GM12878 (cell line): Measurements from ENCODE around the gene ERI2. TPM values are rescaled to one million over a fixed set of nuclear protein-coding genes. Genes with fewer than 3 reads are reported as not detected.

Experiments used
- ATAC-seq: fragments of 200-7000 bp; cut with Tn5 transposase; 3 replicates; pipeline ENCODE4 v1.9.1; 2020; ENCODE audit warnings: mild to moderate bottlenecking, moderate library complexity
- BruUV-seq: library from RNA; stranded (reverse); fragments of 400-500 nt; replicated peaks from 2 replicates; lab custom pipeline; 2021; lab: Mats Ljungman, UMichigan
- CTCF ChIA-PET: fragments of 300-600 bp; sonication (Branson Sonifier 250); formaldehyde crosslinking; extraction: SDS; loops from one replicate; lab custom pipeline; 2021; ENCODE audit warnings: inconsistent platforms; lab: Yijun Ruan, JAX
- POLR2A ChIA-PET: fragments of 350-600 bp; formaldehyde crosslinking; extraction: SDS; loops from one replicate; lab custom pipeline; 2021; ENCODE audit warnings: inconsistent platforms; lab: Charles Lee
- RAD21 ChIA-PET: fragments of 300-600 bp; sonication (Branson Sonifier 250); formaldehyde crosslinking; loops from one replicate; lab custom pipeline; 2023; ENCODE audit warnings: antibody characterized with exemption; ENCODE audit not compliant: unreplicated experiment; lab: Charles Lee
- SMC1A ChIA-PET: fragments of 300-600 bp; sonication (Branson Sonifier 250); formaldehyde crosslinking; loops from one replicate; lab custom pipeline; 2023; ENCODE audit not compliant: unreplicated experiment, uncharacterized antibody; lab: Charles Lee
- DNase-seq: peaks from one replicate; pipeline ENCODE4 v3.0.0-alpha.2; 2011; ENCODE audit warnings: low read depth, low spot score
- FAIRE-seq: peaks from 3 replicates; lab custom pipeline; 2011; peaks lifted over from hg19 to GRCh38; lab: Jason Lieb, UNC
- H2AFZ ChIP-seq: 2 replicates; pipeline ENCODE4 v1.6.0; 2011; ENCODE audit warnings: low read depth, low read length, control low read depth; ENCODE audit not compliant: control insufficient read depth
- H3K27ac ChIP-seq: 2 replicates; pipeline ENCODE4 v1.5.1; 2011; ENCODE audit warnings: control low read depth; ENCODE audit not compliant: control insufficient read depth, insufficient read depth
- H3K27me3 ChIP-seq, 2 experiments: replicated peaks in 1 of 2; 2 replicates each; pipeline versions ENCODE4 v1.6.0 to v1.6.1; 2011; ENCODE audit warnings: low read length in 1 of 2; ENCODE audit not compliant: control insufficient read depth in 2 of 2, insufficient read depth in 2 of 2
- H3K36me3 ChIP-seq, 2 experiments: 2 replicates each; pipeline ENCODE4 v1.5.1; 2011; ENCODE audit warnings: low read length in 1 of 2; ENCODE audit not compliant: control insufficient read depth in 2 of 2, insufficient read depth in 2 of 2
- H3K4me1 ChIP-seq: 2 replicates; pipeline ENCODE4 v1.6.1; 2011; ENCODE audit warnings: mild to moderate bottlenecking, low read length, moderate library complexity, mixed read lengths; ENCODE audit not compliant: control insufficient read depth, insufficient read depth
- H3K4me2 ChIP-seq: 2 replicates; pipeline ENCODE4 v1.6.0; 2011; ENCODE audit warnings: control low read depth; ENCODE audit not compliant: control insufficient read depth, insufficient read depth
- H3K4me3 ChIP-seq: fragments of 200-600 bp; sonication (generic); 2 replicates; pipeline ENCODE4 v1.5.1; 2016
- H3K79me2 ChIP-seq: 2 replicates; pipeline ENCODE4 v1.6.0; 2011; ENCODE audit warnings: low read length; ENCODE audit not compliant: control insufficient read depth, insufficient read depth
- H3K9ac ChIP-seq: 2 replicates; pipeline ENCODE4 v1.8.0; 2011; ENCODE audit warnings: low read length, control low read depth, mixed read lengths; ENCODE audit not compliant: control insufficient read depth, insufficient read depth
- H3K9me3 ChIP-seq: replicated peaks from 3 replicates; pipeline ENCODE4 v1.5.1; 2011; ENCODE audit warnings: mild to moderate bottlenecking, low read length; ENCODE audit not compliant: control insufficient read depth, insufficient read depth
- H4K20me1 ChIP-seq: 2 replicates; pipeline ENCODE4 v1.6.0; 2011; ENCODE audit not compliant: control insufficient read depth, insufficient read depth
- E4F1 ChIP-seq: fragments of 450-650 bp; IDR thresholded peaks from 2 replicates; pipeline ENCODE4 v1.6.1; 2018; ENCODE audit warnings: borderline replicate concordance, mild to moderate bottlenecking; ENCODE audit not compliant: partially characterized antibody
- EP300 ChIP-seq, 2 experiments: fragments of 150-350 bp in 1 of 2; IDR thresholded peaks; 2 replicates each; pipeline ENCODE4 v1.6.1; 2011 to 2012; ENCODE audit warnings: low read depth in 2 of 2, low read length in 2 of 2, borderline replicate concordance in 1 of 2, improper control_type of control experiment in 1 of 2, inconsistent platforms in 1 of 2; ENCODE audit not compliant: control insufficient read depth in 1 of 2
- EZH2 ChIP-seq: IDR thresholded peaks from 2 replicates; pipeline ENCODE4 v1.6.1; 2012; ENCODE audit warnings: low read depth, mild to moderate bottlenecking, control low read depth, inconsistent platforms, low read length, borderline replicate concordance; ENCODE audit not compliant: control insufficient read depth
- FOXM1 ChIP-seq: IDR thresholded peaks from 2 replicates; pipeline ENCODE4 v1.6.1; 2012; ENCODE audit warnings: low read depth, mild to moderate bottlenecking, inconsistent platforms, low read length, moderate library complexity
- GATAD2B ChIP-seq: fragments of 450-650 bp; conservative IDR thresholded peaks from 2 replicates; pipeline ENCODE4 v1.6.1; 2017; ENCODE audit warnings: low read depth, mild to moderate bottlenecking, moderate library complexity
- JUND ChIP-seq: IDR thresholded peaks from 2 replicates; pipeline ENCODE4 v1.6.1; 2012; ENCODE audit warnings: low read depth, mild to moderate bottlenecking, low read length, improper control_type of control experiment, moderate library complexity
- MTA3 ChIP-seq: IDR thresholded peaks from 2 replicates; pipeline ENCODE4 v1.6.1; 2012; ENCODE audit warnings: low read length, inconsistent platforms, borderline replicate concordance
- NR2C1 ChIP-seq: fragments of 450-650 bp; IDR thresholded peaks from 2 replicates; pipeline ENCODE4 v1.6.1; 2017; ENCODE audit warnings: antibody characterized with exemption, mild to moderate bottlenecking, moderate library complexity
- RBBP5 ChIP-seq: fragments of 200-600 bp; sonication (generic); conservative IDR thresholded peaks from 2 replicates; pipeline ENCODE4 v1.6.1; 2016
- RELA ChIP-seq: fragments of 450-650 bp; IDR thresholded peaks from 2 replicates; pipeline ENCODE4 v1.8.0; 2014; ENCODE audit warnings: borderline replicate concordance; ENCODE audit not compliant: partially characterized antibody
- RUNX3 ChIP-seq: IDR thresholded peaks from 2 replicates; pipeline ENCODE4 v1.6.1; 2012; ENCODE audit warnings: low read length, inconsistent platforms
- SMAD5 ChIP-seq: IDR thresholded peaks from 2 replicates; pipeline ENCODE4 v1.6.1; 2016; ENCODE audit warnings: antibody characterized with exemption, low read depth
- SREBF1 ChIP-seq: IDR thresholded peaks from 2 replicates; pipeline ENCODE4 v1.6.1; 2012; ENCODE audit warnings: mild to moderate bottlenecking, low read length
- TARDBP ChIP-seq: IDR thresholded peaks from 2 replicates; pipeline ENCODE4 v1.6.1; 2016; ENCODE audit warnings: borderline replicate concordance
- WGBS: methylation state at CpG from one replicate; pipeline ENCODE4 v1.1.6; 2016; ENCODE audit warnings: low lambda C conversion rate; ENCODE audit not compliant: insufficient replicate concordance, insufficient coverage; ENCODE audit errors: missing lambda C conversion rate; 5-methylcytosine and 5-hydroxymethylcytosine counted together
- in situ Hi-C: fragments of 300-500 bp; cut with MboI; formaldehyde crosslinking; loops from 9 replicates; pipeline ENCODE4 v1.14.3; 2018; ENCODE audit warnings: mixed read lengths
- intact Hi-C: fragments of 100-400 bp; cut with micrococcal nuclease; formaldehyde crosslinking; loops from one replicate; pipeline ENCODE4 v1.14.2; 2022; ENCODE audit not compliant: unreplicated experiment
- polyA plus RNA-seq, 11 experiments: library from polyadenylated mRNA; depleted of rRNA in 4 of 11; unstranded in 6 of 11; stranded (reverse) in 5 of 11; fragments of >200 nt; fragmentation: Nextera tagmentation in 4 of 11; fragmentation: Illumina TruSeq in 1 of 11; extraction: Ambion mirVana in 4 of 11; extraction: Trizol in 1 of 11; gene quantifications; 1 replicate in 1 of 11; 2 replicates in 10 of 11; pipeline versions ENCODE4 v1.2.1 to v1.2.3, GENCODE V29; 2011 to 2016; ENCODE audit warnings: inconsistent platforms in 2 of 11, missing spikeins in 2 of 11, low read depth in 1 of 11
- total RNA-seq, 4 experiments: library from RNA; depleted of rRNA in 3 of 4; stranded (reverse); fragments of >200 nt in 3 of 4; fragmentation: Illumina TruSeq in 1 of 4; extraction: Trizol in 1 of 4; gene quantifications; 2 replicates each; pipeline versions ENCODE4 v1.2.1 to v1.2.3, GENCODE V29; 2013 to 2021
- TF ChIP-seq, protein P1 (sequence below): fragments of 450-650 bp; IDR thresholded peaks from 2 replicates; pipeline ENCODE4 v1.6.1; 2017; ENCODE audit warnings: mild to moderate bottlenecking, moderate library complexity

The ERI2 gene
- total and polyA plus RNA-seq, 10 of the 15 experiments (the other 5 are each of a cell fraction or from before 2014, with no cell fraction given), result 7.7 to 35.5 (median 19.2) TPM

DNA sequence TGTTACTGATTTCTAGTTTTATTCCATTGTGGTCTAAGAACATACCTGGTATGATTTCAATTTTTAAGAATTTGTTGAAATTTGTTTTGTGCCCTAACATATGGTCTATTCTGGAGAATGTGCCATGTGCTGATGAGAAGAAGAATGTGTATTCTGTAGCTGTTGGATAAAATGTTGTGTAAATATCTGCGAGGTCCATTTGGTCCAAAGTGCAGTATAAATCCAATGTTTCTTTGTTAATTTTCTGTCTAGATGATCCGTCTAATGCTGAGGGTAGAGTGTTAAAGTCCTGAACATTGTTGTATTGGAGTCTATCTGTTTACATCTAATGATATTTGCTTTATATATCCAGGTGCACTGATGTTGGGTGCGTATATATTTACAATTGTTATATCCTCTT, 32.6 kb downstream of the ERI2 start:
- SMC1A ChIA-PET, result interaction anchor here (0.7 to 1.9 kb wide), 5 partner anchors 9 to 33 kb away, joined by 3 to 4 read pairs (median 4); partner anchors contain the start of genes ERI2 and REXO5
- intact Hi-C loops (no loop called here), in situ Hi-C loops (no loop called here)
- POLR2A ChIA-PET, result interaction anchor here (0.6 kb wide), 2 partner anchors 11 kb away, joined by 3 to 5 read pairs; no protein-coding TSS in a partner anchor
- 72% methylated on average over 3 of the region's 3 CpGs for WGBS
- ATAC-seq, result no peak
- H4K20me1 ChIP-seq, result no peaks in the 10 kb centered on the region
- H3K4me3 ChIP-seq, result no peak overlapping the region
- TF ChIP-seq SMAD5, result no peak
- TF ChIP-seq NR2C1, result no peak
- TF ChIP-seq, protein P1, sequence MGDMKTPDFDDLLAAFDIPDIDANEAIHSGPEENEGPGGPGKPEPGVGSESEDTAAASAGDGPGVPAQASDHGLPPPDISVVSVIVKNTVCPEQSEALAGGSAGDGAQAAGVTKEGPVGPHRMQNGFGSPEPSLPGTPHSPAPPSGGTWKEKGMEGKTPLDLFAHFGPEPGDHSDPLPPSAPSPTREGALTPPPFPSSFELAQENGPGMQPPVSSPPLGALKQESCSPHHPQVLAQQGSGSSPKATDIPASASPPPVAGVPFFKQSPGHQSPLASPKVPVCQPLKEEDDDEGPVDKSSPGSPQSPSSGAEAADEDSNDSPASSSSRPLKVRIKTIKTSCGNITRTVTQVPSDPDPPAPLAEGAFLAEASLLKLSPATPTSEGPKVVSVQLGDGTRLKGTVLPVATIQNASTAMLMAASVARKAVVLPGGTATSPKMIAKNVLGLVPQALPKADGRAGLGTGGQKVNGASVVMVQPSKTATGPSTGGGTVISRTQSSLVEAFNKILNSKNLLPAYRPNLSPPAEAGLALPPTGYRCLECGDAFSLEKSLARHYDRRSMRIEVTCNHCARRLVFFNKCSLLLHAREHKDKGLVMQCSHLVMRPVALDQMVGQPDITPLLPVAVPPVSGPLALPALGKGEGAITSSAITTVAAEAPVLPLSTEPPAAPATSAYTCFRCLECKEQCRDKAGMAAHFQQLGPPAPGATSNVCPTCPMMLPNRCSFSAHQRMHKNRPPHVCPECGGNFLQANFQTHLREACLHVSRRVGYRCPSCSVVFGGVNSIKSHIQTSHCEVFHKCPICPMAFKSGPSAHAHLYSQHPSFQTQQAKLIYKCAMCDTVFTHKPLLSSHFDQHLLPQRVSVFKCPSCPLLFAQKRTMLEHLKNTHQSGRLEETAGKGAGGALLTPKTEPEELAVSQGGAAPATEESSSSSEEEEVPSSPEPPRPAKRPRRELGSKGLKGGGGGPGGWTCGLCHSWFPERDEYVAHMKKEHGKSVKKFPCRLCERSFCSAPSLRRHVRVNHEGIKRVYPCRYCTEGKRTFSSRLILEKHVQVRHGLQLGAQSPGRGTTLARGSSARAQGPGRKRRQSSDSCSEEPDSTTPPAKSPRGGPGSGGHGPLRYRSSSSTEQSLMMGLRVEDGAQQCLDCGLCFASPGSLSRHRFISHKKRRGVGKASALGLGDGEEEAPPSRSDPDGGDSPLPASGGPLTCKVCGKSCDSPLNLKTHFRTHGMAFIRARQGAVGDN, result no peak
- no peak for TF ChIP-seq FOXM1
- TF ChIP-seq JUND, result no peak
- TF ChIP-seq E4F1, result no peak
- TF ChIP-seq RUNX3, result no peak
- TF ChIP-seq EP300 (IDR thresholded peaks at IDR 0.05; ENCODE audit: borderline replicate concordance in 1 of 2, control insufficient read depth in 1 of 2, low read depth in 2 of 2, low read length in 2 of 2), result no peak
- no peak for TF ChIP-seq TARDBP
- TF ChIP-seq GATAD2B, result no peak
- no peak for TF ChIP-seq RELA
- no peak for TF ChIP-seq EZH2
- TF ChIP-seq RBBP5, result no peak
- no peak for TF ChIP-seq SREBF1
- TF ChIP-seq MTA3, result no peak
- no peak for DNase-seq
- H3K79me2 ChIP-seq, result no peaks in the 10 kb centered on the region
- no peaks in the 10 kb centered on the region for H3K9me3 ChIP-seq
- no peak overlapping the region for H2AFZ ChIP-seq
- RAD21 ChIA-PET, result interaction anchor here (0.6 to 0.8 kb wide), 3 partner anchors 74 to 301 kb away, joined by 3 to 4 read pairs (median 3); partner anchors contain the start of gene LYRM1
- H3K27me3 ChIP-seq, result no peaks in the 10 kb centered on the region
- BruUV-seq, result no TSS peak
- H3K36me3 ChIP-seq, result no peaks in the 10 kb centered on the region
- no peak overlapping the region for H3K9ac ChIP-seq
- CTCF ChIA-PET, result interaction anchor here (0.6 to 5.3 kb wide), 15 partner anchors 9 to 1894 kb away, joined by 3 to 44 read pairs (median 3); partner anchors contain the start of genes ACSM3 and THUMPD1
- no peak overlapping the region for H3K4me2 ChIP-seq
- H3K27ac ChIP-seq, result no peak overlapping the region
- H3K4me1 ChIP-seq, result no peaks in the 10 kb centered on the region
- FAIRE-seq, result no peak
